ENCODE data around the gene RMDN2.

DNA sequence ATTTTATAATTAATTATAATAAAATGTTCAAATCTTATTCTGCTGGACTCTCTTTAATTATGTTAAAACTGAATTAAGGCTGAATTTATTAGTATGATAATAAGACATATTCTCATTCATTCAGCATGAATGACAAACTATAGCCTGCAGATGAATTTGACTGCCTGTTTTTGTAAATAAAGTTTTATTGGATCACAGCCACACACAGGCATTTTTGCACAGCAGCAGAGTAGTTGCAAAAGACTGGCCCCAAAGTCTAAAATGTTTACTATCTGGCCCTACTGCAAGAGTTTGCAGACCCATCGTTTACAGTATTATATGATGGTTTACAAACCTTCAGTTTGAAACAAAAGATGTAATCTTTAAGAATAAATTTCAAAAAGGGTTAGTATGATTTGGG lies 58.6 kb downstream of the RMDN2 start:
- TF ChIP-seq, protein P1, sequence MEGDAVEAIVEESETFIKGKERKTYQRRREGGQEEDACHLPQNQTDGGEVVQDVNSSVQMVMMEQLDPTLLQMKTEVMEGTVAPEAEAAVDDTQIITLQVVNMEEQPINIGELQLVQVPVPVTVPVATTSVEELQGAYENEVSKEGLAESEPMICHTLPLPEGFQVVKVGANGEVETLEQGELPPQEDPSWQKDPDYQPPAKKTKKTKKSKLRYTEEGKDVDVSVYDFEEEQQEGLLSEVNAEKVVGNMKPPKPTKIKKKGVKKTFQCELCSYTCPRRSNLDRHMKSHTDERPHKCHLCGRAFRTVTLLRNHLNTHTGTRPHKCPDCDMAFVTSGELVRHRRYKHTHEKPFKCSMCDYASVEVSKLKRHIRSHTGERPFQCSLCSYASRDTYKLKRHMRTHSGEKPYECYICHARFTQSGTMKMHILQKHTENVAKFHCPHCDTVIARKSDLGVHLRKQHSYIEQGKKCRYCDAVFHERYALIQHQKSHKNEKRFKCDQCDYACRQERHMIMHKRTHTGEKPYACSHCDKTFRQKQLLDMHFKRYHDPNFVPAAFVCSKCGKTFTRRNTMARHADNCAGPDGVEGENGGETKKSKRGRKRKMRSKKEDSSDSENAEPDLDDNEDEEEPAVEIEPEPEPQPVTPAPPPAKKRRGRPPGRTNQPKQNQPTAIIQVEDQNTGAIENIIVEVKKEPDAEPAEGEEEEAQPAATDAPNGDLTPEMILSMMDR (conservative IDR thresholded peaks at IDR 0.05), result no peak
- no peak for TF ChIP-seq EZH2 (IDR thresholded peaks at IDR 0.05; ENCODE audit: low read depth)
